ENCODE measurements around the gene MYBPC2. TPM values are rescaled to one million over a fixed set of nuclear protein-coding genes. Genes with fewer than 3 reads are reported as not detected.

The MYBPC2 gene
- polyA plus RNA-seq, 1 of the 3 experiments (the other 2 are of a cell fraction), result not detected

DNA sequence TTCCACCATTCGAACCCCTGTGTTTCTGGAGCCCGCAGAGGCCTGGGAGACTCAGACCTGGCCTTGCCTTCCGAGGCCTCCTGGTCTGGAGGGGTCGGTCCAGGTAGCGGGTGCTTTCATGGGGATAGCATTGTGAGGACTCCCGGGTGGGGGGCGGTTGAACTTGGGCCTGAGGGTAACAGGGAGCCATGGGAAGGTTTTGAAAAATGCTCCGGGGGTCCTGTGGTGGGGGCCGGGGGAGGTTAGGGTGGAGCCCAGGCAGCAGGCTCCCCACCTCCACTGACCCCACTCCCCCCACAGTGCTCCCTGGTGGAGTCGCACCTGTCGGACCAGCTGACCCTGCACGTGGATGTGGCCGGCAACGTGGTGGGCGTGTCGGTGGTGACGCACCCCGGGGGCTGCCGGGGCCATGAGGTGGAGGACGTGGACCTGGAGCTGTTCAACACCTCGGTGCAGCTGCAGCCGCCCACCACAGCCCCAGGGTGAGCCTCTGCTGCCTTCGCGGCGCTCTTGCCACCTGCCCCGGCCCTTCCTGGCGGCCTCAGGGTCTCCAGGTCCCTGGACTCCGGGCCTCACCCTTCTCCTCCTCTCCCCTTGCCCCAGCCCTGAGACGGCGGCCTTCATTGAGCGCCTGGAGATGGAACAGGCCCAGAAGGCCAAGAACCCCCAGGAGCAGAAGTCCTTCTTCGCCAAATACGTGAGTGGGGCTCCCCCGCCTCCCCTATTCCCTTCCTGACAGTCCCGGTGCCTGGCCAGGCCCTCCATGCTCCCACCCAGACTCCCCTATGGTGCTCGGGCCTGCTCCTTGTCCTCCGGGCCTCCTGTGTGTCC lies 47.8 kb downstream of the MYBPC2 start:
- TF ChIP-seq, protein P1, sequence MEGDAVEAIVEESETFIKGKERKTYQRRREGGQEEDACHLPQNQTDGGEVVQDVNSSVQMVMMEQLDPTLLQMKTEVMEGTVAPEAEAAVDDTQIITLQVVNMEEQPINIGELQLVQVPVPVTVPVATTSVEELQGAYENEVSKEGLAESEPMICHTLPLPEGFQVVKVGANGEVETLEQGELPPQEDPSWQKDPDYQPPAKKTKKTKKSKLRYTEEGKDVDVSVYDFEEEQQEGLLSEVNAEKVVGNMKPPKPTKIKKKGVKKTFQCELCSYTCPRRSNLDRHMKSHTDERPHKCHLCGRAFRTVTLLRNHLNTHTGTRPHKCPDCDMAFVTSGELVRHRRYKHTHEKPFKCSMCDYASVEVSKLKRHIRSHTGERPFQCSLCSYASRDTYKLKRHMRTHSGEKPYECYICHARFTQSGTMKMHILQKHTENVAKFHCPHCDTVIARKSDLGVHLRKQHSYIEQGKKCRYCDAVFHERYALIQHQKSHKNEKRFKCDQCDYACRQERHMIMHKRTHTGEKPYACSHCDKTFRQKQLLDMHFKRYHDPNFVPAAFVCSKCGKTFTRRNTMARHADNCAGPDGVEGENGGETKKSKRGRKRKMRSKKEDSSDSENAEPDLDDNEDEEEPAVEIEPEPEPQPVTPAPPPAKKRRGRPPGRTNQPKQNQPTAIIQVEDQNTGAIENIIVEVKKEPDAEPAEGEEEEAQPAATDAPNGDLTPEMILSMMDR (IDR thresholded peaks at IDR 0.05), result no peak
- TF ChIP-seq SMC3 (IDR thresholded peaks at IDR 0.05; ENCODE audit: low read depth, low read length) (no peak), NFIC (IDR thresholded peaks at IDR 0.05; ENCODE audit: borderline replicate concordance) (no peak), GATA2 (CRISPR knock-in tag; IDR thresholded peaks at IDR 0.05) (no peak), SIN3A (IDR thresholded peaks at IDR 0.05; ENCODE audit: borderline replicate concordance, low read depth, low read length) (no peak)
- H3K27ac ChIP-seq (ENCODE audit: low read depth in 2 of 2, low read length in 1 of 2), result no peak overlapping the region
- WGBS (ENCODE audit: low lambda C conversion rate), result 87% methylated on average over 27 of the region's 37 CpGs
- peaks cover 6 to 9% of the 10 kb centered on the region in 2 experiments; a peak in 2 of 4 replicates for H3K4me1 ChIP-seq (ENCODE audit: control insufficient read depth in 1 of 2, insufficient read depth in 2 of 2, low read depth in 1 of 2, low read length in 1 of 2)
- no peaks in the 10 kb centered on the region for H3K9me3 ChIP-seq
- no peaks in the 10 kb centered on the region for H3K27me3 ChIP-seq (ENCODE audit: insufficient read depth)
- no peak overlapping the region for H2AFZ ChIP-seq (ENCODE audit: low read depth)
- H3K79me2 ChIP-seq (ENCODE audit: insufficient read depth), result peaks cover 16% of the 10 kb centered on the region
- POLR2A ChIA-PET, result no interaction called here
- H3K9me2 ChIP-seq, result no peaks in the 10 kb centered on the region
- H3K4me3 ChIP-seq (ENCODE audit: low read depth in 2 of 2, low read length in 1 of 2), result no peak overlapping the region
- DNase-seq, result no peak
- H3K4me2 ChIP-seq, result no peak overlapping the region
- H3K9ac ChIP-seq, result no peak overlapping the region
- CTCF ChIA-PET, result interaction anchor here (1.0 to 1.9 kb wide), 2 partner anchors 20 to 123 kb away, joined by 4 read pairs; no protein-coding TSS in a partner anchor
- no peaks in the 10 kb centered on the region for H3F3A ChIP-seq (replicated peaks; ENCODE audit: insufficient read depth)
- H4K20me1 ChIP-seq (ENCODE audit: insufficient read depth), result no peaks in the 10 kb centered on the region
- peaks cover 10 to 33% of the 10 kb centered on the region in 2 experiments for H3K36me3 ChIP-seq (replicated peaks in 1 of 2; ENCODE audit: control insufficient read depth in 1 of 2, insufficient read depth in 2 of 2, low read length in 1 of 2)

DNA sequence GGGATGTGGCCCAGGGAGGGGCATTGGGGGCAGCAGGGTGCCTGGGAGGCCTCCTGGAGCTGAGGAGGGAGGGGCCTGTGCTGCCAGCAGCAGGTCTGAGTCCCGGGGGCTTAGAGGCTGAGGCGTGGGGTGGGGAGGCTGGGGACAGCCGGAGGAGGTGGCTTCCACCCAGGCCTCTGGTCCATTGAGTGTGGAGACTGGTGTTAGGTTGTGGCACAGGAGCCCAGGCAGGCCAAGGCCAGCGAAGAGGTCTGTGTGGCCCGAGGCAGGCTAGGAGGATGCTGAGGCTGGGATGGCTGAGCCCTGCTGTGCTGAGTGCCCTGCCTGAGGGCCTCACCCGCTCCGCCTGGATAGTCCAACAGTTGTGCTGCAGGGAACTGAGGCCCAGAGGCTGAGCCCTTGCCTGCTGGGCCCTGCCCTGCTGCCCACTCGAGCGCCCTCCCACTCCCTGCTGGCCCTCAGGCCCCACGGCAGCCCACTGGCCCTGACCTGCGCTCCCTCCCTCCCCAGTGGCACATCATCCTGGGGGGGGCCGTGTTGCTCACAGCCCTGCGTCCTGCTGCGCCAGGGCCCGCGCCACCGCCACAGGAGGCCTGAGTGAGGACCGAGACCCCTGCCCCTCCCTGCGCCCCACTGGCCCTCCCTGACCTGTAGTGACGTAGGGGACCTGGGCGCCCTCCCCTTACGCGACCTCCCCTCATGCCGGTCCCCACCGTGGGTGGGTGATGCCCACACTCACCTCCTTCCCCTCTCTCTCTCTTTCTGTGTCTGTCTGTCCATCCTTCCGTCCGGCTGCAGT lies 48.9 kb downstream of the MYBPC2 start:
- no peaks in the 10 kb centered on the region for H3K9me2 ChIP-seq
- H3K27me3 ChIP-seq (ENCODE audit: insufficient read depth), result no peaks in the 10 kb centered on the region
- H4K20me1 ChIP-seq (ENCODE audit: insufficient read depth), result no peaks in the 10 kb centered on the region
- TF ChIP-seq, protein P2, sequence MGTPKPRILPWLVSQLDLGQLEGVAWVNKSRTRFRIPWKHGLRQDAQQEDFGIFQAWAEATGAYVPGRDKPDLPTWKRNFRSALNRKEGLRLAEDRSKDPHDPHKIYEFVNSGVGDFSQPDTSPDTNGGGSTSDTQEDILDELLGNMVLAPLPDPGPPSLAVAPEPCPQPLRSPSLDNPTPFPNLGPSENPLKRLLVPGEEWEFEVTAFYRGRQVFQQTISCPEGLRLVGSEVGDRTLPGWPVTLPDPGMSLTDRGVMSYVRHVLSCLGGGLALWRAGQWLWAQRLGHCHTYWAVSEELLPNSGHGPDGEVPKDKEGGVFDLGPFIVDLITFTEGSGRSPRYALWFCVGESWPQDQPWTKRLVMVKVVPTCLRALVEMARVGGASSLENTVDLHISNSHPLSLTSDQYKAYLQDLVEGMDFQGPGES (IDR thresholded peaks at IDR 0.05; ENCODE audit: low read depth, low read length), result no peak
- TF ChIP-seq, protein P3, sequence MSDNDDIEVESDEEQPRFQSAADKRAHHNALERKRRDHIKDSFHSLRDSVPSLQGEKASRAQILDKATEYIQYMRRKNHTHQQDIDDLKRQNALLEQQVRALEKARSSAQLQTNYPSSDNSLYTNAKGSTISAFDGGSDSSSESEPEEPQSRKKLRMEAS (IDR thresholded peaks at IDR 0.05; ENCODE audit: low read depth), result no peak
- no peak for TF ChIP-seq TCF12 (IDR thresholded peaks at IDR 0.05)
- TF ChIP-seq ELF1 (IDR thresholded peaks at IDR 0.05), result no peak
- no peak for TF ChIP-seq FOXM1 (IDR thresholded peaks at IDR 0.05; ENCODE audit: low read depth)
- TF ChIP-seq FOXJ3 (CRISPR knock-in tag; IDR thresholded peaks at IDR 0.05), result no peak
- no peak for TF ChIP-seq MEF2A (IDR thresholded peaks at IDR 0.05; ENCODE audit: borderline replicate concordance, low read depth)
- H3K4me1 ChIP-seq (ENCODE audit: control insufficient read depth in 1 of 2, insufficient read depth in 2 of 2, low read depth in 1 of 2, low read length in 1 of 2), result peaks cover 6 to 9% of the 10 kb centered on the region in 2 experiments; a peak in 2 of 4 replicates
- no peak overlapping the region for H3K4me3 ChIP-seq (ENCODE audit: low read depth in 2 of 2, low read length in 1 of 2)
- H3K4me2 ChIP-seq, result no peak overlapping the region
- H3K27ac ChIP-seq (ENCODE audit: low read depth in 2 of 2, low read length in 1 of 2), result no peak overlapping the region
- no peaks in the 10 kb centered on the region; the same call in 1 of the 2 replicates for H3K9me3 ChIP-seq
- ChIA-PET CTCF (interaction anchor here (0.8 kb wide), 1 partner anchor 74 kb away, joined by 3 read pairs; no protein-coding TSS in a partner anchor), POLR2A (no interaction called here)
- H3K9ac ChIP-seq, result no peak overlapping the region
- H3K79me2 ChIP-seq (ENCODE audit: insufficient read depth), result peaks cover 16% of the 10 kb centered on the region
- peaks cover 11 to 33% of the 10 kb centered on the region in 2 experiments for H3K36me3 ChIP-seq (replicated peaks in 1 of 2; ENCODE audit: control insufficient read depth in 1 of 2, insufficient read depth in 2 of 2, low read length in 1 of 2)
- no peaks in the 10 kb centered on the region for H3F3A ChIP-seq (replicated peaks; ENCODE audit: insufficient read depth)
- 83% methylated on average over 10 of the region's 27 CpGs for WGBS (ENCODE audit: low lambda C conversion rate)
- no peak for DNase-seq
- H2AFZ ChIP-seq (ENCODE audit: low read depth), result no peak overlapping the region

Measured in SK-N-SH (cell line).